IMR-90 (cell line): ENCODE data around the gene SMCP.

ENCODE experiments used
- CEBPB ChIP-seq: IDR thresholded peaks from 2 replicates; pipeline ENCODE4 v1.6.1; 2012; ENCODE audit warnings: low read depth, low read length, improper control_type of control experiment
- CTCF ChIP-seq: conservative IDR thresholded peaks from 2 replicates; pipeline ENCODE4 v1.5.1; 2012; ENCODE audit warnings: mild to moderate bottlenecking, low read depth, low read length, improper control_type of control experiment
- ELK1 ChIP-seq: fragments of 150-350 bp; IDR thresholded peaks from 2 replicates; pipeline ENCODE4 v1.6.1; 2016; ENCODE audit warnings: low read depth, mild to moderate bottlenecking, low read length, moderate library complexity, borderline replicate concordance
- MAZ ChIP-seq: IDR thresholded peaks from 2 replicates; pipeline ENCODE4 v1.6.1; 2012; ENCODE audit warnings: low read depth, mild to moderate bottlenecking, low read length, improper control_type of control experiment, moderate library complexity, borderline replicate concordance
- POLR2A ChIP-seq: IDR thresholded peaks from 2 replicates; pipeline ENCODE4 v1.6.1; 2012; ENCODE audit warnings: mild to moderate bottlenecking, low read depth, low read length
- RCOR1 ChIP-seq: IDR thresholded peaks from 2 replicates; pipeline ENCODE4 v1.6.1; 2012; ENCODE audit warnings: mild to moderate bottlenecking, low read length, improper control_type of control experiment; ENCODE audit not compliant: insufficient replicate concordance
- RFX5 ChIP-seq: IDR thresholded peaks from 2 replicates; pipeline ENCODE4 v1.8.0; 2012; ENCODE audit warnings: low read depth, mild to moderate bottlenecking, low read length, moderate library complexity
- SMC3 ChIP-seq: fragments of 150-350 bp; IDR thresholded peaks from 2 replicates; pipeline ENCODE4 v1.6.1; 2016; ENCODE audit warnings: low read depth, mild to moderate bottlenecking, antibody characterized with exemption, low read length, moderate library complexity

GRCh38 chr1:152917794-152918193 lies 39.7 kb downstream of the SMCP start:
- TF ChIP-seq CTCF (peak; percentile 21; the same call in 1 of the 2 replicates), RCOR1 (no peak), RFX5 (no peak), POLR2A (no peak), MAZ (no peak), ELK1 (no peak), SMC3 (no peak), CEBPB (no peak)
